22Rv1 (cell line): Measurements from ENCODE around the gene MYO1F.

Source experiments
- H3K27ac ChIP-seq: fragments of 450-650 bp; 2 replicates; pipeline ENCODE4 v1.5.1; 2017
- CTCF ChIP-seq: fragments of 450-650 bp; IDR thresholded peaks from 2 replicates; pipeline ENCODE4 v1.5.1; 2017; ENCODE audit warnings: mild to moderate bottlenecking
- ZFX ChIP-seq: fragments of 450-650 bp; IDR thresholded peaks from 2 replicates; pipeline ENCODE4 v1.6.1; 2017; ENCODE audit warnings: antibody characterized with exemption, borderline replicate concordance

Gene MYO1F

DNA sequence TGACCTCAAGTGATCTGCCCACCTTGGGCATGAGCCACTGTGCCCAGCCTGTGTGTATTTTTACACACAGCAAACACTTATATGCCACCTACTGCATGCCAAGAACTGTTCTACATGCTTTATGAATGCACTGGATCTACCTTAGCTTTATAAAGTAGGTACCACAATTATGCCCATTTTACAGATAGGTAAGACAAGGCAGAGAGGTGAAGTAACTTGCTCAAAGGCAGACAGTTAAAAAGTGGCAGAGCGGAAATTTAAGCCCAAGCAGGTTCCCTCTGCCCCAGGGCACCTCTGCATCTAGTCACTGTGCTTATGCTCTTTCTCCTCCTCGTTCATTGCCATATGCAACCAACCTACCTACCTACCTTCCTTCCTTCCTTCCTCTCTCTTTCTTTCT is 22.8 kb upstream of the MYO1F start:
- no peak for TF ChIP-seq ZFX
- no peak for TF ChIP-seq CTCF
- H3K27ac ChIP-seq, result no peak overlapping the region

DNA sequence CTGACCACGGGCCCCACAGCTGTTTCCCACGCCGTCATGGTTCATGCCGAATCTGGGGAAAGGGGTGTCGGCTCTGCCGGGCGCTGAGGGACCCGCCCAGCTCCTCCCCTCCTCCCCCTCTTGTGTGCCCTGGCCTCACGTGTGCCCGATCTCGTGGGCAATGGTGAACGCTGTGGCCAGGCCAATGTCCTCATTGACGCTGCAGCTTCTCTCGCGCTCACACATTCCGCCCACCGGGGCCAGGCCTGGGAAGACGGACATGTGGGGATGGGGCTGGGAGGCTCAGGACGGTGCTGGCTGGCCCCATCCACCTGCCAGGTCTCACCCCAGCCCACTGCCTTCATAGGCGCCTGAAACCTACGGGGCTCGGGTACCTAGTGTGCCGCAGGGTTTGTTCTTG is 18.9 kb upstream of the MYO1F start:
- TF ChIP-seq ZFX, result no peak
- no peak for TF ChIP-seq CTCF

GRCh38 chr19:8595651-8596050 is 18.4 kb upstream of the MYO1F start:
- H3K27ac ChIP-seq, result no peak overlapping the region
- TF ChIP-seq ZFX, result no peak
- TF ChIP-seq CTCF, result no peak

More for the DNA sequence above, 18.9 kb upstream of the MYO1F start:
- no peak overlapping the region for H3K27ac ChIP-seq

DNA sequence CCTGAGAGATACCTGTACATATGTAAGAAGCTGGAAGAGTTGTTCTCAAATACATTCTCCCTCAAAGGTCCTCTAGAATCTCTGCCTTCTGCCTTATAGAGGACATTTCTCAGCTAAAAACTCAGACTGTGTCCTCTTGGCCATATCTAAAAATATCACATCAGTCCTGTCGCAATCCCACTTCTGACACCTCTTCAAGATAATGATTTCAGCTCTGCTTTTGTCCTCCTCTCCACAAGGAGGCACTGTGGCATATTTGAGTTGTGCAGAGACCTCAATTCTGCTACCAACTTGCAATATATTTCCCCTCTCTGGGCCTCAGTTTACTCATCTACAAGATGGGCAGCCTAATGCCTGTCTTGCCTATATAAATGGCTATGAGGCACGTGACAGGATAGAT is 16.7 kb upstream of the MYO1F start:
- no peak overlapping the region for H3K27ac ChIP-seq
- TF ChIP-seq CTCF, result no peak
- no peak for TF ChIP-seq ZFX

GRCh38 chr19:8592231-8593009 is 15.2 kb upstream of the MYO1F start:
- TF ChIP-seq ZFX (no peak), CTCF (no peak)
- no peak overlapping the region for H3K27ac ChIP-seq

DNA sequence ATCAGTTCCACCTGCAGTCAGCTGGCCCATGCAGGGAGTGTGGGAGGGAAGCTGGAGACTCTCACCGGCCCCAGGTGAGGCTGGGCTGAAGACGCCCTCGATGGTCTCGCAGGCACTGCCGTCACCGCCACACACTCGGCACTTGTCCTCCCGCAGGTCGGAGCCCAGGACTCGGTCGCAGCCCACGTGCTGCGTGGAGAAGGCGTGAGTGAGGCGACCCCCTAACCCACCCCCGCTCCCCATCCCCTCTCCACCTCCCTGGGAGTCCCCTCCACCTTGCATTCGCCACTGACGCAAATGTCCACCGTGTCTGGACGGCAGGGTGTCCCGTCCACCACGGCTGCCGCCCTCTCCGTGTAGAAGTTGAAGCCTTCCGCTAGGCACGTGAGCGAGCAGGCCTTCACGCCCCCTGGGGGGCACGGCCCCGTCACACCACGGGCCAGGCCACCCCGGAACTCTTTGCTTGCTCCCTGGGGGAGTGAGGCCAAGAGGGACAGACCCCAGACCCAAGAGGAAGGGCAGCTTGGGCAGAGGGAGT is 12.0 kb upstream of the MYO1F start:
- TF ChIP-seq CTCF, result no peak
- no peak for TF ChIP-seq ZFX
- H3K27ac ChIP-seq, result no peak overlapping the region

GRCh38 chr19:8585894-8586750 is 8.9 kb upstream of the MYO1F start:
- no peak overlapping the region for H3K27ac ChIP-seq
- TF ChIP-seq CTCF (peak; percentile 92), ZFX (no peak)
